H1 (cell line): ENCODE measurements around the gene LRRC43. TPM values are rescaled to one million over a fixed set of nuclear protein-coding genes. Genes with fewer than 3 reads are reported as not detected.

Experiments
- ATF2 ChIP-seq: IDR thresholded peaks from 2 replicates; pipeline ENCODE4 v1.6.1; 2012; ENCODE audit warnings: low read length, inconsistent platforms
- BRCA1 ChIP-seq: IDR thresholded peaks from 2 replicates; pipeline ENCODE4 v1.6.1; 2012; ENCODE audit warnings: low read depth, low read length, improper control_type of control experiment
- CBX5 ChIP-seq: fragments of 300-800, 300-1000 bp; sonication (generic); IDR thresholded peaks from 2 replicates; pipeline ENCODE4 v1.7.1; 2016; ENCODE audit warnings: antibody characterized with exemption, low read length, low read depth
- CHD1 ChIP-seq: IDR thresholded peaks from 2 replicates; pipeline ENCODE4 v1.6.1; 2012; ENCODE audit warnings: low read depth, low read length, improper control_type of control experiment
- CHD2 ChIP-seq: IDR thresholded peaks from 2 replicates; pipeline ENCODE4 v1.6.1; 2012; ENCODE audit warnings: low read length, improper control_type of control experiment
- CTBP2 ChIP-seq: IDR thresholded peaks from 2 replicates; pipeline ENCODE4 v1.7.0; 2011; ENCODE audit warnings: borderline replicate concordance, mild to moderate bottlenecking, moderate library complexity, mixed read lengths, low read length; ENCODE audit not compliant: insufficient read depth, insufficient read length
- CTCF ChIP-seq, 3 experiments: IDR thresholded peaks; 1 replicate in 2 of 3; 2 replicates in 1 of 3; pipeline versions ENCODE4 v1.5.1 to v1.6.1; 2011; ENCODE audit warnings: low read length in 3 of 3, mild to moderate bottlenecking in 3 of 3, inconsistent platforms in 2 of 3, low read depth in 1 of 3, moderate library complexity in 1 of 3; ENCODE audit not compliant: insufficient read depth in 1 of 3; ENCODE audit errors: control extremely low read depth in 1 of 3
- EZH2 ChIP-seq: fragments of 200-600 bp; sonication (generic); IDR thresholded peaks from 2 replicates; pipeline ENCODE4 v1.7.1; 2012; ENCODE audit warnings: low read depth, mild to moderate bottlenecking, moderate library complexity, low read length, inconsistent platforms; ENCODE audit not compliant: severe bottlenecking
- GTF2F1 ChIP-seq: IDR thresholded peaks from 2 replicates; pipeline ENCODE4 v1.6.1; 2012; ENCODE audit warnings: low read depth, low read length, improper control_type of control experiment, borderline replicate concordance
- KDM4A ChIP-seq: IDR thresholded peaks from one replicate; pipeline ENCODE4 v1.7.1; 2012; ENCODE audit warnings: low read depth, mild to moderate bottlenecking, moderate library complexity, low read length, inconsistent platforms; ENCODE audit not compliant: severe bottlenecking
- NANOG ChIP-seq: IDR thresholded peaks from 2 replicates; pipeline ENCODE4 v1.6.1; 2011; ENCODE audit warnings: low read length, low read depth, mild to moderate bottlenecking, inconsistent platforms; ENCODE audit not compliant: insufficient read depth, poor library complexity, severe bottlenecking
- NRF1 ChIP-seq: IDR thresholded peaks from 2 replicates; pipeline ENCODE4 v1.6.1; 2011; ENCODE audit warnings: mild to moderate bottlenecking, low read depth, low read length, improper control_type of control experiment
- PHF8 ChIP-seq: fragments of 200-600 bp; sonication (generic); conservative IDR thresholded peaks from 2 replicates; pipeline ENCODE4 v1.7.1; 2012; ENCODE audit warnings: low read depth, mild to moderate bottlenecking, inconsistent platforms, low read length, moderate library complexity
- POLR2A ChIP-seq, 2 experiments: IDR thresholded peaks; 1 replicate in 1 of 2; 2 replicates in 1 of 2; pipeline ENCODE4 v1.6.1; 2011; ENCODE audit warnings: low read depth in 2 of 2, low read length in 2 of 2, mild to moderate bottlenecking in 2 of 2; ENCODE audit errors: control extremely low read depth in 1 of 2
- RAD21 ChIP-seq, 2 experiments: IDR thresholded peaks in 1 of 2; conservative IDR thresholded peaks in 1 of 2; 2 replicates each; pipeline ENCODE4 v1.6.1; 2011; ENCODE audit warnings: low read depth in 2 of 2, low read length in 2 of 2, improper control_type of control experiment in 1 of 2, inconsistent platforms in 1 of 2, mild to moderate bottlenecking in 1 of 2, moderate library complexity in 1 of 2
- SP4 ChIP-seq: IDR thresholded peaks from 2 replicates; pipeline ENCODE4 v1.6.1; 2012; ENCODE audit warnings: low read length, inconsistent platforms
- USF2 ChIP-seq: IDR thresholded peaks from 2 replicates; pipeline ENCODE4 v1.6.1; 2011; ENCODE audit warnings: low read length, improper control_type of control experiment
- YY1 ChIP-seq: IDR thresholded peaks from 2 replicates; pipeline ENCODE4 v1.6.1; 2011; ENCODE audit warnings: low read depth, mild to moderate bottlenecking, low read length
- polyA plus RNA-seq, 7 experiments: library from polyadenylated mRNA; depleted of rRNA in 3 of 7; stranded (reverse) in 5 of 7; unstranded in 2 of 7; fragments of >200 nt in 5 of 7; fragments of 200-250 nt in 2 of 7; gene quantifications; 1 replicate in 5 of 7; 2 replicates in 1 of 7; 4 replicates in 1 of 7; pipeline versions ENCODE4 v1.2.1 to v1.2.3, GENCODE V29; 2011 to 2013; ENCODE audit warnings: missing spikeins in 2 of 7, mixed read lengths in 2 of 7
- total RNA-seq: library from RNA; stranded (reverse); fragmentation: NEBNext Ultra II Directional; extraction: Animal tissue kit (Norgen Biotek cat#: 25700); gene quantifications from 2 replicates; pipeline ENCODE4 v1.2.1, GENCODE V29; 2021

LRRC43 gene
- total and polyA plus RNA-seq, 2 of the 8 experiments (the other 6 are each of a cell fraction or from before 2014, with no cell fraction given), result 0.35 to 0.44 TPM

GRCh38 chr12:122226366-122227125 is 43.6 kb downstream of the LRRC43 start (continued):
- no peak for TF ChIP-seq USF2
- no peak for TF ChIP-seq BRCA1
- no peak for TF ChIP-seq CTCF (IDR thresholded peaks at IDR 0.05; ENCODE audit: control extremely low read depth in 1 of 3, insufficient read depth in 1 of 3, low read depth in 1 of 3, low read length in 3 of 3)
- TF ChIP-seq NANOG, result no peak
- TF ChIP-seq YY1, result no peak
- TF ChIP-seq CHD2, result peak; percentile 13; the same call in 1 of the 2 replicates
- TF ChIP-seq KDM4A, result peak; percentile 75
- no peak for TF ChIP-seq NRF1
- TF ChIP-seq CBX5, result no peak
- TF ChIP-seq PHF8, result no peak
- no peak for TF ChIP-seq EZH2
- TF ChIP-seq GTF2F1, result peak; percentile 29; the same call in 1 of the 2 replicates
- no peak for TF ChIP-seq RAD21 (IDR thresholded peaks at IDR 0.05 in 1 of 2, conservative IDR thresholded peaks at IDR 0.05 in 1 of 2; ENCODE audit: low read depth in 2 of 2, low read length in 2 of 2)
- TF ChIP-seq SP4, result peak; percentile 38; the same call in 1 of the 2 replicates
- no peak for TF ChIP-seq CHD1
- no peak for TF ChIP-seq ATF2
- no peak for TF ChIP-seq POLR2A (IDR thresholded peaks at IDR 0.05; ENCODE audit: control extremely low read depth in 1 of 2, low read depth in 2 of 2, low read length in 2 of 2)
- no peak for TF ChIP-seq CTBP2
